GM18873 (cell line): ENCODE data around the gene KCTD5.

ENCODE experiments used
- ATAC-seq: cut with Tn5 transposase; IDR thresholded peaks from one replicate; pipeline ENCODE4 v1.9.1; 2021; ENCODE audit warnings: mild to moderate bottlenecking, moderate library complexity, moderate number of reproducible peaks; ENCODE audit not compliant: unreplicated experiment, low FRiP score

KCTD5 gene

DNA sequence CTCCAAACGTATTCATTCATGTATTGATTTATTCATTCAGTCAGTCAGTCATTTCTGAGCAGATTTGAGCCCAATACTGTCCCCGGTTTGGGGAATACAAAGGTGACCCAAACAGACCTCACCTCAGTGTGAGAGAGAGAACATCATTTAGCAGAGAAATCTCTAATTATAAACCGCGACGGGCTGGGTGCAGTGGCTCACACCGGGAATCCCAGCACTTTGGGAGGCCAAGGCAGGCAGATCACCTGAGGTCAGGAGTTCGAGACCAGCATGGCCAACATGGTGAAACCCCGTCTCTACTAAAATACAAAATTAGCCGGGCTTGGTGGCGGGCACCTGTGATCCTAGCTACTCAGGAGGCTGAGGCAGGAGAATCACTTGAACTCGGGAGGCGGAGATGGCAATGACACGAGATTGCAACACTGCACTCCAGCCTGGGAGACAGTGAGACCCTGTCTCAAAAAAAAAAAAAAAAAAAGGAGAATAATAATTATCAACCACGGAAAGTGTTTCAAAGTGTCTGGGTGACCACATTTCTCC, 39.4 kb downstream of the KCTD5 start:
- ATAC-seq, result peak; percentile 8

- ATAC-seq, result no peak
Measured at GRCh38 chr16:2724088-2724676, 41.9 kb downstream of the KCTD5 start.

GRCh38 chr16:2724816-2725348, 42.6 kb downstream of the KCTD5 start:
- ATAC-seq, result no peak

DNA sequence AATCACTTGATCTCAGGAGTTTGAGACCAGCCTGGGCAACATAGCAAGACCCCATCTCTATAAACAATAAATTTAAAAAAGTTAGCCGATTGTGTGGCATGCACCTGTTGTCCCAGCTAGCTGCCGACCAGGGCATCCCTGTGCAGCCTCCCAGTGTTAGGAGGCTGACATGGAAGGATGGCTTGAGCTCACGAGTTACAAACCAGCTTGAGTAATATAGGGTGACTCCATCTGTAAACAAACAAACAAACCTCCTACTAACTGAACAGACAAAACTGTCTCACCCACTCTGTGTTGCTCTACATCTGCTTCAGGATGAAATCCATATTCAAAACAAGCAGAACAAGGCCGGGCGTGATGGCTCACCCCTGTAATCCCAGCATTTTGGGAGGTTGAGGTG, 44.6 kb downstream of the KCTD5 start:
- no peak for ATAC-seq

DNA sequence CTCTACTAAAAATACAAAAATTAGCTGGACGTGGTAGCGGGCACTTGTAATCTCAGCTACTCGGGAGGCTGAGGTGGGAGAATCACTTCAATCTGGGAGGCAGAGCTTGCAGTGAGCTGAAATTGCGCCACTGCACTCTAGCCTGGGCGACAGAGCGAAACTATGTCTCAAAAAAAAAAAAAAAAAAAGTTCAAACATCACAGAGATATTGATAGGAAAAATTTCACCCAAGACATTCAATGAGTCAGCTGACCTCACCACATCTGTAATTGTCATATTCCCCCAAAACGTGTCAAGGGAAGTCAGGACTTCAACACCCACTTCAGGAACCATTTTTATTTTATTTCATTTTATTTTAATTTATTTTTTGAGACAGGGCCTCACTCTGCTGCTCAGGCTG, 45.7 kb downstream of the KCTD5 start:
- no peak for ATAC-seq

DNA sequence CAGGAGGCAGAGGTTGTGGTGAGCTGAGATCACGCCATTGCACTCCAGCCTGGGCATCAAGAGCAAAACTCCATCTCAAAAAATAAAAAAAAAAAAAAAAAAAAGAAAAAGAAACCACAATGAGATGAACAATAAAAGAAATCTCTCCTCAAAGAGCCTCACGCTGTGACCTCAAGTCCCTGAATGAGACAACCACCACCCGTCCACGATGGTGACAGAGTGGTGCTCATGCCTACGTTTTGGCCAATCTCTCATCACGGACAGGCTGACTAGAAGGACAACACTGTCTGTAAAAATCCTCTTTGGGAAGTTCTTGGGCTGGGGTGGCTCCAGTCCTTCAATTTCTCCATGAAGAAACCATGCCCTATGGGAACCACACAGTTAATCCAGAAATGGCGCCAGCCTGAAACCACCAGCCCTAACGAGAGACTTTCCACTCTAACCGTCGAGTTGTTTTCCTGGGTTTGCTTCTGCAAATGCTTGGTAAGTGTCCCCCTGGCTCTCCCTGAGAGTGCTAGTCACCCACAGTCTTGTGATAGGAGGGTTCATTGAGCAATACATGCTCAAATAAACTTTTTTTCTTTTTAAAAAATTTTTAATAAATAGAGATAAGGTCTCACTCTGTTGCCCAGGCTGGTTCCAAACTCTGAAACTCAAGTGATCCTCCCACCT, 52.7 kb downstream of the KCTD5 start:
- no peak for ATAC-seq

- ATAC-seq, result no peak
Measured at GRCh38 chr16:2736476-2737237, 54.3 kb downstream of the KCTD5 start.

DNA sequence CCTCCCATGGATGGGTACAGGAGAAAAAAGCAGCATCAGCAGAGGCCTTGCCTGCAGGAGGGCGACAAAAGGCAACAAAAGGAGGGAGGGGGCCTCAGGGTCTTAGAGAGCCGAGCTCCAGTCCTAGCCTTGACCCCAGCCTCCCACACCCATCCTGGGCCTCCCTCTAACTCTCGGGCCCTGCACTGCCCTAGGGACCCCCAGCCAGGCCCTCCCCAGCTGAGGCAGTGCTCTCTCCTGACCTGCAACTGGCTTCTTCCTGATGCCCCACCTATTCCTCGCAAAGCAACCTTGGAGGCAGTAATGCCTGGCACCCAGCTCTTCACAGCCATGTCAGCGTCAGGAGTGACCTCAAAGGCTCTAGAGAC, 54.9 kb downstream of the KCTD5 start:
- no peak for ATAC-seq

GRCh38 chr16:2737895-2738418, 55.6 kb downstream of the KCTD5 start:
- ATAC-seq, result no peak

- no peak for ATAC-seq
Measured at GRCh38 chr16:2738615-2739014, 56.3 kb downstream of the KCTD5 start.

DNA sequence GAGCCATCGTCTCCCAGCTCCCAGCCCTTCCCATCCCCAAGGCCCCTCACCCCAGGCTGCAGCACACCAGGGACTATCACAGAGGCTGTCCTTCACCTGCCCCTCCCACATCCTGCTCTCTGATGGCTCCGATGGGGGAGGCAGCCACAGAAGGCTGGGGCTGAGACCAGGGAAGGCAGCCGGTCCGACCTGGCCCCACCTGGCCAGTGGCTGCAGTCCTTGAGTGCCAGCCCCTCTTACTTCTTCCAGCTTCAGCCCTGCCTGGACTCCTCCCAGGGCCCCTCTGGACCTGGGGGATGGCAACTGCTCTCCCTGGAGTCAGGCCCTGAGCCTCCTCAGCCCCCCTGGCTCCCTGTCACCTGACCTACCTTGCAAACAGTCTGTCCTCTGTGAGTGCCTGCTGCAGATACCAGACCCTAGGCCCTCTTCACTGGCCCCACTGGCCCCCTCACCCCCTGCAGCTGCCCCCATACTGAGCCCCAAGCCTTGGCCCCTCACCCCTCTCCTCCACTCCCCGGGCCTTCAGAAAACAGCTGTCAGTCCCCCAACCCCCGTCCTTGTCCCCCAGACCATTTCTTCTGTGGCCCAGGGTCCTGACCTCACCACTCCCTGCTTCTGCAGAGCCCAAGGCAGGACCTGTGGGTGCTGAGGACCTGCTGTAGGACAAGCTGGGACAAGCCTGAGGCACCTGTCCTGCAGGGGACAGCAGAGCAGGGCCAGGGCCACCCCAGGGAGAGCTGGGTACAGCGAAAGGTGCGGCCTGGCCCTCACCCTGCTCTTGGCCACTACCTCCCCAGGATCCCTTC, 57.5 kb downstream of the KCTD5 start:
- no peak for ATAC-seq

DNA sequence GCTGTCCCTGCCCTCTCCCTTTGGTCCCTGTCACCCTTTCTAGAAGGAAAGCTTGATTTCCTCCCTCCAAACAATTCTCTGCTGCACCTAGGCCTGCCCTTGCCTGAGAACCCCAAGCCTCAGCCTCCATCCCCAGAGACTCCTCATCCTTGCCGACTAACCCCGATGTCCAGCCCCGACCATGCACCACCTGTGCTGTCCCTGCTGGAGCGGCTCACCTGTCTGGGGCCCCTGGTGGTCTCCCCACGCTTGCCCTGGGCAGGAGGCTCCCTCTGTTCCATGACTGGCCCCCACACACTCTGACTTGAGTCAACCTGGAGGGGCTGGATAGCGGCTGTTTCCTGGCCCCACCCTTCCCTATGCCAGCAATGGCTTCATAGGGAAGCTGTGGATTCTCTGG, 58.2 kb downstream of the KCTD5 start:
- ATAC-seq, result no peak

GRCh38 chr16:2741168-2741567, 58.8 kb downstream of the KCTD5 start:
- ATAC-seq, result no peak

DNA sequence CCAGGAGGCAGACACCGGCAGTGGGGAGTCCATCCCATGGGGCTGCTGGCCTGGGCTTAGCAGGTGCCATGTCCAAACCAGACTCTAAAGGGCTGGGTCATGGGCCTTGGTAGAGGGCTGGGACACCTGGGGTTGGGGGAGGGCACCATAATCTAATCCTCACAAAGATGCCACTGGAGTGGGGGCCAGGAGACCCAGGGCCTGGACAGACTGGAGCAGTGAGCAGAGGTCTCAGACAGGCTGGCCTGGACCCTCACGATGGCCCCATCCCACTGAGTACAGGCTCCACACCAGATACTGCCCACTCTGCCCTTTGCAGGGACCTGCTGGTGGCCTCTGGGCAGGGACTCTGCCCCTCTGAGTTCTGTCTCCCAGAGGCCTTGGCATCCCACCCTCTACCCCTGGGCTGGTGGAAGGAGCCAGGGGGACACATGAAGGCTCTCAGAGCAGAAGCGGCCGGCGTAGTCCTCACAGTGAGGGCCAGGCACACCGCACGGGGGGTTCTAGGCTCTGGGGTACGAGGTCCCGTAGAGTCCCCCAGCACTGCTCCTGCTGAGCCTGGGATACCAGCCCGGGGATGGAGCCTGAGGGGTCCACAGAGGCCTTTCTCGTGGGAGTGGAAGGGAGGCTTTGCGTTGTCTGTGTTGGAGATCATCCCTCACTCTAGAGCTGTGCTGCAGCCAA, 60.1 kb downstream of the KCTD5 start:
- no peak for ATAC-seq

DNA sequence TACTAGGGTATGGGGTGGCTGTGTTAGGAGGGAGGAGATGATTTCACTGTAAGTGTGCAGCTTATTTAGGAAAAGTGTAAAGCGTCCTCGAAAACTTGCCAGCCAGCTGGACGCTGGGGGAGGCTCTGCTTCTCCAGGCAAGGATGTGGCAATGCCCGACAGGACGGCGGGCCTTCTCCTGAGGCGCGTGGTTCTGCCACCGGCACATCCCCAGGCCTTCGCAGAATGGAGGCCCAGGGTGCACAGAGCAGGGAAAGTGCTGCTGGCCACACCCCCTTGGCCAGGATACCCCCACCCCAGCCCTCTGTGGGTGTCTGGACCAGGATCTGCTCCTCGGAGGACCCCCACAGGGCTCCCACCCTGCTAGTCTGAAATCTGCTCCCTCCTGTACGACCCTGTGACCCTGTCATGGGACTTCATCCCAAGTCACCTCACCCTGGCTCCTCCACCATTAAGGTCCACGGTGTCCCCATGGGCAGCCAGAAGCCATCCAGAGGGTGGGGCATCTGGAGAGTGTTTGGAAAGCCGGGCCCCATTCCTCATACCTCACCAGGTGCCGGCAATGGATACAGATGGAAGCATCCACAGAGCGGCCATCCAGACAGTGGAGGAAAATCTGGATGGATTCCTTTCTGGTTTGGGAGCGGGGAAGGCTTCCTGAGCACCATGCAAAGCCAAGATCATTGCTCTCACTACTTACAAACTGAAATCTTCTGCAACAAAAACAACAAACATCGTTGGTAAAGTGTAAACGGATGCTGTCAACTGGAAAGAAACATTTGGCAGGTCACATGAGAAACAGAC, 60.9 kb downstream of the KCTD5 start:
- no peak for ATAC-seq

GRCh38 chr16:2744711-2745110, 62.4 kb downstream of the KCTD5 start:
- no peak for ATAC-seq

GRCh38 chr16:2745116-2745890, 63.0 kb downstream of the KCTD5 start:
- ATAC-seq, result no peak

DNA sequence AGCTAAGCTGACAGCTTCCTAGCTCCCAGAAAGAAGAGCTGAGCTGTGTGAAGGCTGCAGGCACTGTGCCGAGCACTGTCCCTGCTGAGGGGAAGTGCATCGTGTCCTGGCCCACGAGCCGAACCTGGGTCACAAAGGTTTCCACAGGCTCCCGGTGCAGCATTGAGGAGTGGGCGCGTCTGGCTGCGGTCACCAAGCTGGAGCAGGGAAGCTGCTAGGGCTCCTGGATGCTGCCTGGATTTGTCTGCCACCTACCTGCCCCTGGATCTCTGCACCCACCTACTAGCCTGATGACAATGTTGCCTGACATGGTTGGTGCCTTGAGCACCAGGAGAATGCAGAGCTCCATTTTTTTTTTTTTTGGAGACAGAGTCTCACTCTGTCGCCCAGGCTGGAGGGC, 63.6 kb downstream of the KCTD5 start:
- ATAC-seq, result no peak
